ENCODE data around the gene CCDC88C.
A peak's percentile ranks its signal among the peaks of the same experiment; 100 is the strongest.
"Not testable (repeated sequence)": the region's sequence is repeated elsewhere in the genome, so short reads cannot be mapped to it uniquely, and the experiment has no call there.

The CCDC88C gene

GRCh38 chr14:91409928-91410718, 7.5 kb downstream of the CCDC88C start:
- H3K27me3 Mint-ChIP-seq = no peaks in the 10 kb centered on the region
- H3K4me1 Mint-ChIP-seq (ENCODE audit: low read depth) = peaks cover 100% of the 10 kb centered on the region
- H3K4me3 Mint-ChIP-seq = peak overlapping the region; percentile 62
- no peaks in the 10 kb centered on the region for H3K9me3 Mint-ChIP-seq
- peaks cover 73% of the 10 kb centered on the region for H3K36me3 Mint-ChIP-seq (ENCODE audit: low read depth)
- H3K27ac Mint-ChIP-seq = peak overlapping the region; percentile 89

GRCh38 chr14:91409240-91409639, 8.4 kb downstream of the CCDC88C start:
- peaks cover 66% of the 10 kb centered on the region for H3K36me3 Mint-ChIP-seq (ENCODE audit: low read depth)
- H3K9me3 Mint-ChIP-seq, H3K4me3 Mint-ChIP-seq, H3K27me3 Mint-ChIP-seq: not testable (repeated sequence)
- peak overlapping the region; percentile 92 for H3K27ac Mint-ChIP-seq
- peaks cover 100% of the 10 kb centered on the region for H3K4me1 Mint-ChIP-seq (ENCODE audit: low read depth)

- peak overlapping the region; percentile 83 for H3K27ac Mint-ChIP-seq
- H3K27me3 Mint-ChIP-seq = no peaks in the 10 kb centered on the region
- peaks cover 100% of the 10 kb centered on the region for H3K4me1 Mint-ChIP-seq (ENCODE audit: low read depth)
- peaks cover 55% of the 10 kb centered on the region for H3K36me3 Mint-ChIP-seq (ENCODE audit: low read depth)
- no peaks in the 10 kb centered on the region for H3K9me3 Mint-ChIP-seq
- no peak overlapping the region for H3K4me3 Mint-ChIP-seq
These were observed 10.6 kb downstream of the CCDC88C start for GRCh38 chr14:91406982-91407381.

DNA sequence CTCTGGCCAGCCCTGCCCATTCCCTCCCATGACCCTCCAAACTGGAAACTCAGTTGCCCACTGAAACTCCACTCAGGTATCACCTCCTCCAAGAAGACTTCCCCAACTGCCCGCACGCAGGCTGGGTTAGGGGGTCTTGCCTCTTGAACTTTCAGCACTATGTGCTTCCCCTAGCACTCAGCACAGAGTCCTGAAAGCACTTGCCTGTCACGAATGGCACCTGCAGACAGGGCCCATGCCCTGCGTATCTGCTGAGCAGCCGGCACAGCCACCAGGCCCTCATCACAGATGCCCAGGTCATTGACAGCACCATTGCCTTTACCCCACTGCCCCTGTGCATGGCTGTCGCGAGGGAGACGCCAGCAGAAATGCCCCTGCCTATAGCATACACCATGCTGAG, 11.2 kb downstream of the CCDC88C start:
- Mint-ChIP-seq H3K27ac (peak overlapping the region; percentile 83), H3K36me3 (ENCODE audit: low read depth) (peaks cover 55% of the 10 kb centered on the region), H3K27me3 (no peaks in the 10 kb centered on the region), H3K4me1 (ENCODE audit: low read depth) (peaks cover 100% of the 10 kb centered on the region), H3K9me3 (no peaks in the 10 kb centered on the region), H3K4me3 (no peak overlapping the region)

- Mint-ChIP-seq H3K4me1 (ENCODE audit: low read depth) (peaks cover 99% of the 10 kb centered on the region), H3K9me3 (no peaks in the 10 kb centered on the region), H3K27ac (peak overlapping the region; percentile 84), H3K36me3 (ENCODE audit: low read depth) (peaks cover 55% of the 10 kb centered on the region), H3K4me3 (peak overlapping the region; percentile 63), H3K27me3 (no peaks in the 10 kb centered on the region)
These were observed 11.7 kb downstream of the CCDC88C start for GRCh38 chr14:91405724-91406435.

DNA sequence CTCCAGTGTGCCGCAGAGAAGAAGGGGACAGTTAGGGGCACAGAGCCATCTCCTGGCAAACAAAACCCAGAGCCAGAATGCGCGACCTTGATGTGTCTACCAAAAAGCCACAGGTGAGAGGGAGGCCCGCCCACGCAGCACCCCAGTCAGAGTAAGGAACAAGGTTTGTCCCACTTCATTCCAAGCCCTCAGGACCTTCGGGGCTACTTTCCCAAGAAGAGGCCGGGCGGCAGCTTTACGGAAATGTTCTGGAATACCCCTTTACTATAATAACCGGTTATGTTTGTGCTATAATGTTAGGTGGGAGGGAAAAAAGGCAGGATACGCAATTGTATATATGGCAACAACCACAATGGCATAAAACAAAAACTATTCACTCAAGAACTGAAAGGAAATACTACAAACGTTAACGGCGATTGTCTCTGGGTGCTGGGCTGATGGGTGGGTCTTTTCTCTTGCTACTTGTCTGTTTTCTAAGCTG, 12.3 kb downstream of the CCDC88C start:
- H3K36me3 Mint-ChIP-seq (ENCODE audit: low read depth) = peaks cover 49% of the 10 kb centered on the region
- H3K27ac Mint-ChIP-seq = peak overlapping the region; percentile 84
- H3K4me1 Mint-ChIP-seq (ENCODE audit: low read depth) = peaks cover 99% of the 10 kb centered on the region
- peak overlapping the region; percentile 63 for H3K4me3 Mint-ChIP-seq
- no peaks in the 10 kb centered on the region for H3K27me3 Mint-ChIP-seq
- H3K9me3 Mint-ChIP-seq = no peaks in the 10 kb centered on the region

DNA sequence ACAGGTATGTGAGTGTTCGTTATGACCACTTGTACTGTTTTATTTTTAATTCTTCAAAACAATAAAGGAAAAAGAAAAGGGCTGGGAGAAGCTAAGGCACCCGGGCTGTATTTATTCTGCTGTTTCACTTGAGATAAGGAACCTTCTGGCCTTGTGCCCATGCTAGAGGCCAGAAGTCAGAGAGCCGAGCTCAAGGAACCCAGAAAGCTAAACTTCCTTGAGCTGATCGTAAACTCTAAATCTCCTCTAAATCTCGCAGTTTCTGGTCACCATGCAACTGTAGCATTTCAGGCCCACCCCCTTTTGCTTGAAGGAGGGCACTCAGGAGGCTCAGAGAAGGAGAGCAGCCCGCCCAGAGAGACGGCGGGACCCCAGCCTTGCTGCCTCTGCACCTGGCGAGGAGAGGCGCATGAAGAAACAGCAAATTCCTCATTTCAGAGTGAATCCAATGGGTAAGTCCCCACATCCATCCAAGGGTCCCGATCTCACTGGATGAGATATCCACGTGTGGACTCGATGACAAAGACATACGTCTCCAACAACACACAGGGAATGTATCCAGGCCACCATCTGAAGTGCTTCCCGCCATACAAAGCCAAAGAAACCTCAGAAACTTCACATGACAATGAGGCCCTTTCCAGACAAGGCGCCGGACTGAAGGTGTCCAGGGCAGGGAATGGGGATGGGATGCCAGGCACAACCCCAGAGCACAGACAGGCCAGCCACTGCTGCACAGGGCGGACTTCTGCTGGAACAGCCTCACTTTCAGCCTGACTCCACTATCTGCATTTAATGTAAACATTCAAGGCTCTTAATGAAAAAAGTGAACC, 14.6 kb downstream of the CCDC88C start:
- peak overlapping the region; percentile 65 for H3K4me3 Mint-ChIP-seq
- peak overlapping the region; percentile 83 for H3K27ac Mint-ChIP-seq
- H3K27me3 Mint-ChIP-seq = no peaks in the 10 kb centered on the region
- peaks cover 31% of the 10 kb centered on the region for H3K36me3 Mint-ChIP-seq (ENCODE audit: low read depth)
- no peaks in the 10 kb centered on the region for H3K9me3 Mint-ChIP-seq
- H3K4me1 Mint-ChIP-seq (ENCODE audit: low read depth) = peaks cover 99% of the 10 kb centered on the region

GRCh38 chr14:91402348-91402747, 15.3 kb downstream of the CCDC88C start:
- Mint-ChIP-seq H3K9me3 (no peaks in the 10 kb centered on the region), H3K27ac (peak overlapping the region; percentile 83), H3K36me3 (ENCODE audit: low read depth) (peaks cover 27% of the 10 kb centered on the region), H3K4me1 (ENCODE audit: low read depth) (peaks cover 99% of the 10 kb centered on the region), H3K4me3 (peak overlapping the region; percentile 65), H3K27me3 (no peaks in the 10 kb centered on the region)

DNA sequence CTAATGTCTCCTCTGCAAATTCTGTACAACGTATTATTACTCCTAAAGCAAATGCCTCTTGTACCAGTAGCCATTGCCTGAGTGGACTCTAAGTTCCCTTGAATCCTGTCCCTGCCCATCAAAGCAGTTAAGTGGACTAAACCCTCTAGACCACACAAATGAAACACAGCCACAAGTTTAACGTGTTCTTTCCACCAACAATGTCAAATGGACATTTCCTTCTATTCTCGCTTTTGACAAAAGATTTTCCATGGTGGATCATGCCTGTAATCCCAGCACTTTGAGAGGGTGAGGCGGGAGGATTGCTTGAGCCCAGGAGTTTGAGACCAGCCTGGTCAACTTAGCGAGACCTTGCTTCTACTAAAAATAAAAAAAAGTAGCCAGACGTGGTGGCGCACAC, 15.9 kb downstream of the CCDC88C start:
- Mint-ChIP-seq H3K36me3 (ENCODE audit: low read depth) (peaks cover 23% of the 10 kb centered on the region), H3K9me3 (no peaks in the 10 kb centered on the region), H3K27me3 (no peaks in the 10 kb centered on the region), H3K27ac (peak overlapping the region; percentile 83), H3K4me1 (ENCODE audit: low read depth) (peaks cover 99% of the 10 kb centered on the region), H3K4me3 (peak overlapping the region; percentile 19)

GRCh38 chr14:91400696-91401095, 16.9 kb downstream of the CCDC88C start:
- H3K4me1 Mint-ChIP-seq (ENCODE audit: low read depth) = peaks cover 99% of the 10 kb centered on the region
- no peaks in the 10 kb centered on the region for H3K27me3 Mint-ChIP-seq
- no peaks in the 10 kb centered on the region for H3K9me3 Mint-ChIP-seq
- peaks cover 17% of the 10 kb centered on the region for H3K36me3 Mint-ChIP-seq (ENCODE audit: low read depth)
- peak overlapping the region; percentile 97 for H3K27ac Mint-ChIP-seq
- H3K4me3 Mint-ChIP-seq = peak overlapping the region; percentile 95

- Mint-ChIP-seq H3K4me1 (ENCODE audit: low read depth) (peaks cover 99% of the 10 kb centered on the region), H3K4me3 (peak overlapping the region; percentile 95), H3K27me3 (no peaks in the 10 kb centered on the region), H3K27ac (peak overlapping the region; percentile 97), H3K36me3 (ENCODE audit: low read depth) (peaks cover 13% of the 10 kb centered on the region), H3K9me3 (no peaks in the 10 kb centered on the region)
These were observed 17.6 kb downstream of the CCDC88C start for GRCh38 chr14:91399868-91400640.

- H3K4me1 Mint-ChIP-seq (ENCODE audit: low read depth) = peaks cover 99% of the 10 kb centered on the region
- H3K9me3 Mint-ChIP-seq = no peaks in the 10 kb centered on the region
- no peaks in the 10 kb centered on the region for H3K27me3 Mint-ChIP-seq
- H3K27ac Mint-ChIP-seq = peak overlapping the region; percentile 97
- H3K4me3 Mint-ChIP-seq = peak overlapping the region; percentile 95
- H3K36me3 Mint-ChIP-seq (ENCODE audit: low read depth) = peaks cover 15% of the 10 kb centered on the region
These were observed 18.9 kb downstream of the CCDC88C start for GRCh38 chr14:91398707-91399106.

GRCh38 chr14:91397965-91398591, 19.5 kb downstream of the CCDC88C start:
- peak overlapping the region; percentile 97 for H3K27ac Mint-ChIP-seq
- peaks cover 15% of the 10 kb centered on the region for H3K36me3 Mint-ChIP-seq (ENCODE audit: low read depth)
- peaks cover 99% of the 10 kb centered on the region for H3K4me1 Mint-ChIP-seq (ENCODE audit: low read depth)
- H3K4me3 Mint-ChIP-seq = peak overlapping the region; percentile 83
- no peaks in the 10 kb centered on the region for H3K9me3 Mint-ChIP-seq
- no peaks in the 10 kb centered on the region for H3K27me3 Mint-ChIP-seq
